ENCODE measurements around the gene NGEF. TPM values are rescaled to one million over a fixed set of nuclear protein-coding genes. Genes with fewer than 3 reads are reported as not detected.
A peak's percentile ranks its signal among the peaks of the same experiment; 100 is the strongest.

The NGEF gene
- total and polyA plus RNA-seq, 7 donors = 0.28 to 13.9 (median 10.8) TPM; not detected in 2

DNA sequence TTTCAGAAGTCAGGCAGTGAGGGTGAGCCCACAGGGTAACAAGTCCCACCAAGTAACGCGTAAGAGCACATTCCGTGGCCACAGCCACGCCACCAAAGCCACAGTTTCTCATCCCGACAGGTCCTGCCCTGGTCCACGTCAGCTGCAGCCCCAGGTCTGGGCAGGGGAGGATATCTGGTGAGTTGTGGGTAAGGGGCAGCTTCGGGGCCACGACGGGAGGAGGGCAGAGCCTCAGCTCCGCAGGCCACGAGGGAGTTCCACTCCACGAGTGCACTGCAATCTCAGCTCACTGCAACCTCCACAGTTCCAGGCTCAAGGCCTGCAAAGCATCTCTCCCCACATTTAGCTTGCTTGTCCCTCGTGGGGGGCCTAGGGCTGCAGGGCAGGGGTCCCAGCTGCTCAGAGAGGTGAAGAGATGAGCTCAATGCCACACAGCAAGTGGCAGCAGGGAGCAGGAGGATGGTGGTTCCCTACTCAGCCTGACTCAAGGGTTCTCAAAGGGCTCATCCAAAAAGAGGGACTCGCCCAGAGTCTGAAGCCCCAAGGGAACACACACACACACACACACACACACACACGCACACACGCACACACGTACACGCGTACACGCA, 130.4 kb downstream of the NGEF start:
- intact Hi-C loops (cut with DNase I) = no loop called here

DNA sequence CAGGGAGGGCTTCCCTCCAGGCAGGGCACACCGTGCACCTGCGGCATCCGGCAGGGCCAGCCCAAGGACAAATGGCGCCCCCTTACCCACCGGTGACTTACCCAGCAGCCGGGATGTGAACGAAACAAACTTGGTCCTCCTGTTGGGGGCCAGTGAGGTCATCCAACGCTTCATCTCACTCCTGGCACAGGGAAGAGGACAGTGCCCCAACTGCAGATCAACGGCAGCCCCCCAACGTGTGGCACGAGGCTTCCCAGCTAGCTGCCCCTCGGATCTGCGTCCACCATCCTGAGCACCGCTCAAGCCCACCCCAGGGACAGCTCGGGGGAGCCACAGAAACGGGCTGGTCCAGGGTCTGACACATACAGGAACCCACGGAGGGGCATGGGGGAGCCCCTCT, 131.0 kb downstream of the NGEF start:
- TF ChIP-seq, protein P1, sequence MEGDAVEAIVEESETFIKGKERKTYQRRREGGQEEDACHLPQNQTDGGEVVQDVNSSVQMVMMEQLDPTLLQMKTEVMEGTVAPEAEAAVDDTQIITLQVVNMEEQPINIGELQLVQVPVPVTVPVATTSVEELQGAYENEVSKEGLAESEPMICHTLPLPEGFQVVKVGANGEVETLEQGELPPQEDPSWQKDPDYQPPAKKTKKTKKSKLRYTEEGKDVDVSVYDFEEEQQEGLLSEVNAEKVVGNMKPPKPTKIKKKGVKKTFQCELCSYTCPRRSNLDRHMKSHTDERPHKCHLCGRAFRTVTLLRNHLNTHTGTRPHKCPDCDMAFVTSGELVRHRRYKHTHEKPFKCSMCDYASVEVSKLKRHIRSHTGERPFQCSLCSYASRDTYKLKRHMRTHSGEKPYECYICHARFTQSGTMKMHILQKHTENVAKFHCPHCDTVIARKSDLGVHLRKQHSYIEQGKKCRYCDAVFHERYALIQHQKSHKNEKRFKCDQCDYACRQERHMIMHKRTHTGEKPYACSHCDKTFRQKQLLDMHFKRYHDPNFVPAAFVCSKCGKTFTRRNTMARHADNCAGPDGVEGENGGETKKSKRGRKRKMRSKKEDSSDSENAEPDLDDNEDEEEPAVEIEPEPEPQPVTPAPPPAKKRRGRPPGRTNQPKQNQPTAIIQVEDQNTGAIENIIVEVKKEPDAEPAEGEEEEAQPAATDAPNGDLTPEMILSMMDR (IDR thresholded peaks at IDR 0.05) = no peak
- no peak for TF ChIP-seq POLR2A (IDR thresholded peaks at IDR 0.05)
- no peak for TF ChIP-seq POLR2AphosphoS5 (IDR thresholded peaks at IDR 0.05)
- no peak for TF ChIP-seq EP300 (IDR thresholded peaks at IDR 0.05)
- no peak for DNase-seq
- H3K4me3 ChIP-seq = no peak overlapping the region
- intact Hi-C loops (cut with DNase I) = no loop called here
- WGBS, 2 donors = 93% methylated on average over 17 of the region's 17 CpGs
- H3K4me1 ChIP-seq = peaks cover 0 to 2% (median under 1%) of the 10 kb centered on the region in 4 donors
- no peak overlapping the region for H3K27ac ChIP-seq
- no peaks in the 10 kb centered on the region for H3K36me3 ChIP-seq
- H3K27me3 ChIP-seq = peaks cover under 1 to 17% (median 1%) of the 10 kb centered on the region in 3 donors
- no peaks in the 10 kb centered on the region for H3K9me3 ChIP-seq

More for the DNA sequence above, 130.4 kb downstream of the NGEF start:
- WGBS, 2 donors = 89 to 92% methylated on average over 20 of the region's 20 CpGs
- Histone ChIP-seq H3K36me3 (no peaks in the 10 kb centered on the region), H3K4me3 (no peak overlapping the region), H3K4me1 (no peaks in the 10 kb centered on the region), H3K9me3 (no peaks in the 10 kb centered on the region), H3K27me3 (peaks cover 0 to 12% (median 0%) of the 10 kb centered on the region in 3 donors), H3K27ac (no peak overlapping the region)
- DNase-seq = no peak
- TF ChIP-seq, protein P1 (IDR thresholded peaks at IDR 0.05) = no peak
- no peak for TF ChIP-seq EP300 (IDR thresholded peaks at IDR 0.05)
- TF ChIP-seq POLR2AphosphoS5 (IDR thresholded peaks at IDR 0.05) = no peak
- TF ChIP-seq POLR2A (IDR thresholded peaks at IDR 0.05) = no peak

DNA sequence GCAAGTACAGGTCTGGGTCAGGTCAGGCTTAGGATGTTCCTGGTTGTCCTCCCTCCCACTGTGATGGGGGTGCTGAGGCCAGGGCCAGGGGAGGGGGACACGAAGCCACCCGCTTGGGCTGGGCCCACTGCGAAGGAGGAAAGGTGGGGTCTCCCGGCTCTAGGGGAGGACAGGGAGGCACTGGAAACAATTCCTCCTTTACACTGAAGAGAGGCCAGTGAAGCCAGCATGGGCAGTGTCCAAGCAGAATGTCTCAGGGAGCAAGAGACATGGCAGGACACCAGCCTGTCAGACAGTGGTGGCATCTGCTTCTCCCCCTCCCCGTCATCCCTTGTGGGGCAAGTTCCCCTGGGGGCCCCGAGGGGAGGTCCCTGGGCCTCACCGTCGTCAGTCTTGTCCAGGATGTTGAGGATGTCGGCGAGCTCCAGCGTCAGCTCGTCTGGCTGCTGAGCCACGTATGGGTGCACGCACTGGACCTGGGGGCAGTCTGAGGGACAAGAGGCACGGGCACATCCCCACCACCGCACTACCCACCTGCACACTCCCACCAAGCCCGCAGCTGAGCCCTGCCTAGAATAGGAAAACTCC, 132.2 kb downstream of the NGEF start:
- H3K4me3 ChIP-seq = no peak overlapping the region
- no peaks in the 10 kb centered on the region for H3K9me3 ChIP-seq
- peak; percentile 52 for DNase-seq
- intact Hi-C loops (cut with DNase I) = no loop called here
- no peak overlapping the region for H3K27ac ChIP-seq
- no peaks in the 10 kb centered on the region for H3K36me3 ChIP-seq
- WGBS, 2 donors = 75 to 81% methylated on average over 17 of the region's 17 CpGs
- TF ChIP-seq EP300 (IDR thresholded peaks at IDR 0.05) = no peak
- TF ChIP-seq, protein P1 (IDR thresholded peaks at IDR 0.05) = no peak
- TF ChIP-seq POLR2AphosphoS5 (IDR thresholded peaks at IDR 0.05) = no peak
- no peak for TF ChIP-seq POLR2A (IDR thresholded peaks at IDR 0.05)
- H3K4me1 ChIP-seq = peaks cover 0 to 14% (median 11%) of the 10 kb centered on the region in 4 donors
- peaks cover 13 to 24% (median 14%) of the 10 kb centered on the region in 3 donors for H3K27me3 ChIP-seq

DNA sequence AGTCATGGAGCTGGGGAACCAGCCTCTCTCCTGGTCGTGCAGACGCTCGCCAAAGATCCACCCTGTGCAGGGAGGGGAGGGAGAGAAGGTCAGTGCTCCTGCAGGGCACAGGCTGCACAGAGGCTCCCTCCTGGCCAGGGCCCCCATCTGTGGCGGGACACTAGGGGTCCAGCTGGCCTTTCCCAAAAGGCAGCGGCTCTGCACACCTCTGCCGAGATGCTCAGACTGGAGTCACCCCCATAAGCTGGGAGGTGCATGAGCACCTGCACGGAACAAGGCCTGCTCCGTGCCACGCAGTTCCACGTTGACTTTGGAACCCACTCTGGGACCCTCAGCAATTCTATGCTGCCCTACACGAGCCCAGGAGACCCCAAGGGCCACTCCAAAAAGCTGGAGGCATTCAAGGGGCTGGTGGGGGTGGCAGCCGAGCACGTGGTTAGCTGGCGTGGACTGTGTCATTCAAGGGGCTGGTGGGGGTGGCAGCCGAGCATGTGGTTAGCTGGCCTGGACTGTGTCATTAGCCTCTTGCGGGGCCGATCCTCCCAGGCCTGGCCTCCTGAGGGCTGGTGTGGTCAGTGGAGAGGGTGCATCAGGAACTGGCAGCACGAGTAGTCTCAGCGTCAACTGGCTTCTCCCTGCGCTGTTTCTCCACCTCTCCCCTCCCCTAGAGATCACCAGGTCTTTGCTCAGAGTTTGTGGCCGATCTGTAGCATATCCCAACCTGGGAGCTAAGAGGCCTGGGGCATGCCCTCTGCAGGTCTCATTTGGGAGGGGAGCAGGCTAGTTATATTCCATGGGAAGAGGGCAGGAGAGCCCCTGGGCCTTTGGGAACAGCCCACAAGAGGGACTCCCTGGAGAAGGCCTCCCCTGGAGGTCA, 133.2 kb downstream of the NGEF start:
- no peak overlapping the region for H3K27ac ChIP-seq
- peaks cover 0 to 20% (median 16%) of the 10 kb centered on the region in 4 donors for H3K4me1 ChIP-seq
- no peak overlapping the region for H3K4me3 ChIP-seq
- H3K9me3 ChIP-seq = no peaks in the 10 kb centered on the region
- TF ChIP-seq POLR2AphosphoS5 (IDR thresholded peaks at IDR 0.05) (no peak), EP300 (IDR thresholded peaks at IDR 0.05) (no peak), POLR2A (IDR thresholded peaks at IDR 0.05) (no peak)
- TF ChIP-seq, protein P1 (IDR thresholded peaks at IDR 0.05) = no peak
- no peaks in the 10 kb centered on the region for H3K36me3 ChIP-seq
- 81 to 88% methylated on average over 21 of the region's 21 CpGs for WGBS, 2 donors
- DNase-seq = peak; percentile 49
- peaks cover 17 to 27% (median 24%) of the 10 kb centered on the region in 3 donors for H3K27me3 ChIP-seq
- intact Hi-C loops (cut with DNase I) = no loop called here
